GM18867 (cell line): ENCODE data around the gene PPP5C.
"Not testable (repeated sequence)": the region's sequence is repeated elsewhere in the genome, so short reads cannot be mapped to it uniquely, and the experiment has no call there.

Experiments used
- ATAC-seq: cut with Tn5 transposase; IDR thresholded peaks from one replicate; pipeline ENCODE4 v1.9.1; 2021; ENCODE audit warnings: mild to moderate bottlenecking, moderate library complexity; ENCODE audit not compliant: unreplicated experiment

The PPP5C gene

GRCh38 chr19:46383846-46384245, 37.0 kb downstream of the PPP5C start:
- ATAC-seq = no peak

GRCh38 chr19:46384396-46384795, 37.5 kb downstream of the PPP5C start:
- no peak for ATAC-seq

GRCh38 chr19:46385636-46386035, 38.7 kb downstream of the PPP5C start:
- ATAC-seq = no peak

- no peak for ATAC-seq
These were observed 39.3 kb downstream of the PPP5C start for GRCh38 chr19:46386151-46386550.

- ATAC-seq = no peak
These were observed 40.3 kb downstream of the PPP5C start for GRCh38 chr19:46386996-46387712.

- no peak for ATAC-seq
These were observed 40.8 kb downstream of the PPP5C start for GRCh38 chr19:46387713-46388130.

- no peak for ATAC-seq
These were observed 41.6 kb downstream of the PPP5C start for GRCh38 chr19:46388311-46389095.

- no peak for ATAC-seq
These were observed 43.4 kb downstream of the PPP5C start for GRCh38 chr19:46390121-46390858.

GRCh38 chr19:46390866-46391265, 44.0 kb downstream of the PPP5C start:
- ATAC-seq = no peak

GRCh38 chr19:46391296-46392251, 44.7 kb downstream of the PPP5C start:
- ATAC-seq = no peak

GRCh38 chr19:46392252-46392801, 45.4 kb downstream of the PPP5C start:
- ATAC-seq = no peak

- ATAC-seq = no peak
These were observed 46.0 kb downstream of the PPP5C start for GRCh38 chr19:46392837-46393236.

- ATAC-seq = no peak
These were observed 46.8 kb downstream of the PPP5C start for GRCh38 chr19:46393456-46394401.

- no peak for ATAC-seq
These were observed 47.5 kb downstream of the PPP5C start for GRCh38 chr19:46394402-46394797.

GRCh38 chr19:46397801-46398479, 51.1 kb downstream of the PPP5C start:
- ATAC-seq = not testable (repeated sequence)

- ATAC-seq = no peak
These were observed 55.8 kb downstream of the PPP5C start for GRCh38 chr19:46402725-46403124.

GRCh38 chr19:46404055-46404752, 57.3 kb downstream of the PPP5C start:
- no peak for ATAC-seq
